Loucy (cell line): ENCODE results near the gene SGK1.

Source experiments
- EZH2phosphoT487 ChIP-seq: fragments of 200-600 bp; IDR thresholded peaks from 2 replicates; pipeline ENCODE4 v1.6.1; 2018; ENCODE audit warnings: antibody characterized with exemption, mild to moderate bottlenecking, moderate library complexity, borderline replicate concordance
- TF ChIP-seq, protein P1 (sequence below): fragments of 200-600 bp; sonication (generic); conservative IDR thresholded peaks from 2 replicates; pipeline ENCODE4 v1.5.1; 2014; ENCODE audit warnings: mild to moderate bottlenecking, antibody characterized with exemption, low read length

DNA sequence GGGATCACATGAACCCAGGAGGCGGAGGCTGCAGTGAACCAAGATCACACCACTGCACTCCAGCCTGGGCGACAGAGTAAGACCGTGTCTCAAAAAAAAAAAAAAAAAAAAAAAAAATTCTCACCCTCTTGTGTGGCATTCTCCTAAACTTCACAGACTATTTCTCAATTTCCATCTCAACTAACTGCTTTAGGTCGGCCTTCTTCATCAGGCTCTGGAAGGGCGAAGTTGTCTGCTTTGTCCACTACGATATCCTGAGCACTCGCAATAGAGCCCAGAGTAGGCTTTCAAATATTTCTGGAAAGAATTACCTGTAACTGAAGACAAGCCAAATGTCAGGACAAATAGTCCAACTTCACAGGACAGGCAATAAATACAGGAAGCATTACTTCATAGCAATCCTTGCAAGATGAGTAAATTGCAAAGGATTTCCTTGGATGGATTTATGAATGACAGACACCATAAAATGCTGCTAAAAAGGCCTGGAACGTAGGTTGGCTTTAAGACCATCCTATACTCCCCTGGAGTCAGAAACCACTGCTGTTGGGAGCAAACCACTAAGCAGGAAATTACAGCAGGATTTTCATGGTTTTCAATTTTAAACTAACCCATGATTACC lies 149.2 kb downstream of the SGK1 start:
- TF ChIP-seq, protein P1, sequence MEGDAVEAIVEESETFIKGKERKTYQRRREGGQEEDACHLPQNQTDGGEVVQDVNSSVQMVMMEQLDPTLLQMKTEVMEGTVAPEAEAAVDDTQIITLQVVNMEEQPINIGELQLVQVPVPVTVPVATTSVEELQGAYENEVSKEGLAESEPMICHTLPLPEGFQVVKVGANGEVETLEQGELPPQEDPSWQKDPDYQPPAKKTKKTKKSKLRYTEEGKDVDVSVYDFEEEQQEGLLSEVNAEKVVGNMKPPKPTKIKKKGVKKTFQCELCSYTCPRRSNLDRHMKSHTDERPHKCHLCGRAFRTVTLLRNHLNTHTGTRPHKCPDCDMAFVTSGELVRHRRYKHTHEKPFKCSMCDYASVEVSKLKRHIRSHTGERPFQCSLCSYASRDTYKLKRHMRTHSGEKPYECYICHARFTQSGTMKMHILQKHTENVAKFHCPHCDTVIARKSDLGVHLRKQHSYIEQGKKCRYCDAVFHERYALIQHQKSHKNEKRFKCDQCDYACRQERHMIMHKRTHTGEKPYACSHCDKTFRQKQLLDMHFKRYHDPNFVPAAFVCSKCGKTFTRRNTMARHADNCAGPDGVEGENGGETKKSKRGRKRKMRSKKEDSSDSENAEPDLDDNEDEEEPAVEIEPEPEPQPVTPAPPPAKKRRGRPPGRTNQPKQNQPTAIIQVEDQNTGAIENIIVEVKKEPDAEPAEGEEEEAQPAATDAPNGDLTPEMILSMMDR: no peak
- no peak for TF ChIP-seq EZH2phosphoT487
